HPDE6-E6E7 (cell line): ENCODE measurements around the gene CCDC107.

Experiments used
- DNase-seq: peaks from one replicate; pipeline ENCODE4 v3.0.0; 2011; ENCODE audit warnings: missing footprints; ENCODE audit errors: extremely low spot score

CCDC107 gene

DNA sequence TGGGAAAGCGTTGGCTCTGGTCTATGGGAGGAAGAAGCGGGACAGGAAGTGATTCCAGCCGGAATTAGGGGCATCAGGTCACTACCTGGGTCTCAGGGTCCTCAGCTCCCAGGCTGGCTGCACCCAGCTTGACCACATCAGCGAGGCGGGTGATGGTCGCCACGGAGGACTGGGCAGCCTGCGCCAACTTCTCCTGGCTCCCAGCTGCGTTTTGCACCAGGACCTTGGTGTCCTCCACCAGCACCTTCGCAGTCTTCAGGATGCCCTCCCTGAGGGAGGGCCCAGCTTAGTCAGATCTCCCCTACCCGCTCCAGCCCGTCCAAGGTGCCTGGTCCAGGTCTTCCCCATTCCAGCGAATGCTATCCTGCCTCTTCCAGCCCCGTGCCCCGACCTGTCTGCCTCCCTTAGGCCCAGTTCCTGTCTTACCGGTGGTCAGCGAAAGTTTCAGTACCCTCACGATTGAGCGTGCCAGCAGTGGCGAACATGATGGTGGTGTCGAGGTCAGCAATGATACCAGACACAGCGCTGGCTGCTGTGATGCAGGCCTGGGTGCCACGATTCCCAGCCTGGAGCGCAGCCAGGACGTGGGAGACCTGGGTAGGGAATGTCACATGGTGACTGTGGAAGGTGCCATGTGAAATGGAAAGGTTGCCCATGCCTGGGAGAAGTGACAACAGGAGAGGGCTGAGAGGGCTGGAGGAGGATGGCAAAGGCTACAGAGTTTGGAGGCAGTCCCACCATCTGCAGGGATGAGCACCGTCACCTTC lies 46.0 kb downstream of the CCDC107 start:
- no peak for DNase-seq

DNA sequence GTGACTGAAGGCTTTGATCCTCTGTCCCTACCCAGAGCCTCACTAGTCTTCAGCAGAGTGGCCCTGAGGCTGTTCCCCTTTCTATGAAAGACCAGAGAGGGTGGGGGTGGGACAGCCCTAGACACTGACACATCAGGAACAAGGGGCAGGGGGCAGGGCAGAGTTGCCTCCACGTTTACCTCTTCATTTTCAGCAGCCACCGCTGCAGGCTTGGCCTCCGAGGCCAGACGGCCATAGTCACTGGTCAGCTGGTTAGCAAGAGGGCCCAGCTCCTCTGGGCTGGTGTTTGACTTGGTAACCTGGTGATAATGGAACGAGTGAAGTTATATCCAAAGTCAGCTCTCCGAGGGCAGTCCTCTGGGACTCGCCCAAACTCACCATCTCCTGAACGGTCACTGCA lies 47.3 kb downstream of the CCDC107 start:
- no peak for DNase-seq

DNA sequence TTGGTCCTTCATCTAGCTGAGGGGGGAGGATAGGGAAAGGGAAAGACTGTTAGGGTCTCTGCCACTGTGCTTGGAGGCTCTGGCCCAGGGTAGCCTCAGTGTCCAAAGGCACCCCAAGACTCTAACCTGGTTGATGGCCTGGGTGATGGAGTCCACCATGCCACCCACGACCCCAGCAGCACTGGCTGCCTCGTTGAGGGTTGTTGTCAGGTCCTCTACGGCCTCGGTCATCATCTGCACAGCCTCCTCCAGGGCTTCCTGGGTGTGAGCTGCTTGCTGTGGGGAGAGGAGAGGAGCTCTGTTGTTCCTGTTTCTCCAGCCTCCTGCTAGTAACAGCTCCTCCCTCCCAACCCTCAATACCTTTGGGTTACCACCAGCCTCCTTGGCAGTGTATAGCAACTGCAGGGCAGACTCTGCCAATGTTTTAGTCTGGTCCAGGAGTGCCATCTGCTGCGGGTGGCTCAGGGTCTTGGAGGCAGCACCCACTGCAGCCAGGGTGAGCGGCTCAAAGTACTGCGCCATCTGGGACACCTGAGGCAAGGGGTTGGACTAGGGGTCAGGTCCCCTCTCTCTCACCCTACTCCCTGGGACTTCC lies 47.8 kb downstream of the CCDC107 start:
- DNase-seq = no peak

DNA sequence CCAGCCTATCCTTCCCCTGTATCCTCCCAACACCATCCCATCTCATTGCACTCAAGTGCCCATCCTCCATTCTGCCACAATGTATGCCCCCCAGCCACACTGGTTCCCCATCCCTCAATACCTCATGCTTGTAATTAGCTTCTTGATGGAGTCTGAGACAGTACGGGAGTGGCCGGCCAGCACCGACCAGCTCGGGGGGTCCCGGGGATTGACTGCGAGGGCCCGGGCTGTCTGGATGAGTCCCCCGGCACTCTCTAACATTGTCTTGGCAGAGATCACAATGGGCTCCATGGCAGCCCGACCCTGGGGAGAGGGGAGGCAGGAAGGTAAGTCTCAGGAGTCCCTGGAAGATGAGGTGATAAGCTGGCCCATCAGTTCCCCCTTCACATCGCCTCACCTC lies 48.9 kb downstream of the CCDC107 start:
- DNase-seq = no peak

DNA sequence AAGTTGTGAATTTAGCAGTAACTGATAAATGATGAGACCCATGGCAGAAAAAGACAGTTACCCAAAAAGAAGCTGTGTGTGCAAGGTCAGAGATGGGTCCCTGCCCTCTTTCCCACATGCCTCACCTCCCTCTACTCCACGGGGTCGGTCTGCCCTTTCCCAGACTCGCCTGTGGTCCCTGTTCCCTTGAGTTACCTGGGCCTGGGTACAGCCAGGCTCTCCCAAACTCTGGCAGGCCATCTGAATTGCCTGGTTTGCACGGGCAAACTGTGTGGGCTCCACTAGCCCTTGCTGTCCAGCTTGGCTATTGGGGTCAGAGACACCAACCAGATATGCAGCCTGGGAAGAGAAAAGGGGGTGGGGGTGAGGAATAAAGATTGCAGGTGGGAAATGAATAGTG lies 50.1 kb downstream of the CCDC107 start:
- no peak for DNase-seq

DNA sequence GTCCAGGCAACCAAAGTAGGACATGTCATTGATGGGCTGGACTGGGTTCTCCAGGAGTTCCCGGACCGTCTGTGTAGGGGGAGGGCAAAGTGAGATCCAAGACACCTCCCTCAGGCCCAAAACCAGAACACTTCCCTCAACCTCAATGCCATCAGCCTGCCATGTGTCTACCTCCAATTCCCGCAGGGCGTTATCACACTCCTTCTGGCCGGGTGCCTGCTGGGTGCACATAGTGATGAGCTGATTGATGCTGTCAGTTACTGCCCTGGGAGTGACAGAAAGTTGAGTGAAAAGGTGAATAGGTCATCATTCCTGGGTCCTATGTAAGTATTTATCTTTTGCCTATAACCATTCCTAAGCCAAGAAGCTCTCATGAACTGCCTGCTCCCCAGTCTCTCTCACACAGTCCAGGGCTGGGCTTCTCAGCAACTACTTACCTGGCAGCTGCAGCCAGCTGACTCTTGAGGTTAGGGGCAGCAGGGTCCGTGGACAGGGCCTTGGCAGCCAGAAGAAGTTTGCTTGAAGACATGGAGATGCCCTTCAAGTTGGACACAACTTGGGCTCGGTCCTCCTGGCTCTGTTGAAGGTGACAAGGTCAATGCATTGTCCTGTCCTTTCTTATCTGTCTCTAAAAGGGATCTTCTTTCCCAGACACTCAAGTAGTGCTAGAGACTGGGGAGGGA lies 52.9 kb downstream of the CCDC107 start:
- no peak for DNase-seq
